ENCODE results near the gene DAB1.

The DAB1 gene

GRCh38 chr1:57132993-57133622 is 290.8 kb downstream of the DAB1 start:
- ChIA-PET CTCF (no interaction called here), POLR2A (no interaction called here)
- Histone ChIP-seq H3K36me3 (ENCODE audit: control insufficient read depth in 2 of 2, insufficient read depth in 1 of 2, low read length in 2 of 2) (no peaks in the 10 kb centered on the region), H3K27ac (ENCODE audit: extremely low read depth, low read depth, low read length) (no peak overlapping the region), H3K4me1 (ENCODE audit: control insufficient read depth, insufficient read depth, low read length) (no peaks in the 10 kb centered on the region), H3K4me3 (ENCODE audit: low read depth, low read length) (no peak overlapping the region), H3K9me3 (ENCODE audit: control insufficient read depth, insufficient read depth, low read depth, low read length) (no peaks in the 10 kb centered on the region)
- TF ChIP-seq ZNF76 (tag by site-specific recombination; IDR thresholded peaks at IDR 0.05; ENCODE audit: borderline replicate concordance, low read depth) (no peak), MEIS1 (CRISPR knock-in tag; IDR thresholded peaks at IDR 0.05; ENCODE audit: borderline replicate concordance) (no peak), ZNF146 (tag by site-specific recombination; IDR thresholded peaks at IDR 0.05) (no peak), ZNF112 (tag by site-specific recombination; IDR thresholded peaks at IDR 0.05) (no peak), HOXC10 (CRISPR knock-in tag; IDR thresholded peaks at IDR 0.05) (no peak), ZNF324 (tag by site-specific recombination; IDR thresholded peaks at IDR 0.05) (no peak), MYNN (tag by site-specific recombination; IDR thresholded peaks at IDR 0.05; ENCODE audit: borderline replicate concordance) (no peak), ZNF600 (tag by site-specific recombination; IDR thresholded peaks at IDR 0.05) (no peak), ZNF10 (tag by site-specific recombination; IDR thresholded peaks at IDR 0.05) (no peak), ZNF777 (tag by site-specific recombination; IDR thresholded peaks at IDR 0.05; ENCODE audit: borderline replicate concordance) (no peak), ZBTB11 (tag by site-specific recombination; conservative IDR thresholded peaks at IDR 0.05; ENCODE audit: low read depth) (no peak)

GRCh38 chr1:57131701-57132394 is 292.0 kb downstream of the DAB1 start:
- Histone ChIP-seq H3K4me1 (ENCODE audit: control insufficient read depth, insufficient read depth, low read length) (no peaks in the 10 kb centered on the region), H3K4me3 (ENCODE audit: low read depth, low read length) (no peak overlapping the region), H3K27ac (ENCODE audit: extremely low read depth, low read depth, low read length) (no peak overlapping the region), H3K9me3 (ENCODE audit: control insufficient read depth, insufficient read depth, low read depth, low read length) (no peaks in the 10 kb centered on the region), H3K36me3 (ENCODE audit: control insufficient read depth in 2 of 2, insufficient read depth in 1 of 2, low read length in 2 of 2) (no peaks in the 10 kb centered on the region)
- ChIA-PET CTCF (no interaction called here), POLR2A (no interaction called here)
- TF ChIP-seq CTCF (tag by site-specific recombination; IDR thresholded peaks at IDR 0.05) (no peak), ZNF114 (tag by site-specific recombination; IDR thresholded peaks at IDR 0.05) (no peak), ZNF513 (tag by site-specific recombination; IDR thresholded peaks at IDR 0.05) (no peak), ZNF626 (tag by site-specific recombination; IDR thresholded peaks at IDR 0.05) (no peak), ZNF112 (tag by site-specific recombination; IDR thresholded peaks at IDR 0.05) (no peak), ZNF501 (tag by site-specific recombination; IDR thresholded peaks at IDR 0.05) (no peak), RBAK (tag by site-specific recombination; IDR thresholded peaks at IDR 0.05) (no peak), MYNN (tag by site-specific recombination; IDR thresholded peaks at IDR 0.05; ENCODE audit: borderline replicate concordance) (no peak), ZNF398 (tag by site-specific recombination; IDR thresholded peaks at IDR 0.05) (no peak), ZNF560 (tag by site-specific recombination; IDR thresholded peaks at IDR 0.05; ENCODE audit: borderline replicate concordance) (no peak), ZNF426 (tag by site-specific recombination; IDR thresholded peaks at IDR 0.05) (no peak), ZNF23 (tag by site-specific recombination; IDR thresholded peaks at IDR 0.05; ENCODE audit: borderline replicate concordance) (no peak), ZIC2 (tag by site-specific recombination; IDR thresholded peaks at IDR 0.05) (no peak)
